Kidney (tissue), 14 donors: Measurements from ENCODE around the gene OR52E5. TPM values are rescaled to one million over a fixed set of nuclear protein-coding genes. Genes with fewer than 3 reads are reported as not detected.

Source experiments
- DNase-seq, 5 donors: peaks; one replicate each; pipeline ENCODE4 v3.0.0-alpha.2; 2013 to 2020
- FAIRE-seq: peaks from 2 replicates; lab custom pipeline; 2012; peaks lifted over from hg19 to GRCh38; lab: Jason Lieb, UNC
- H3K27ac ChIP-seq, 2 donors: one replicate each; pipeline ENCODE4 v1.7.0; 2013; ENCODE audit warnings: low read depth in 2 of 2, low read length in 2 of 2, inconsistent platforms in 1 of 2
- H3K27me3 ChIP-seq: one replicate; pipeline ENCODE4 v1.7.1; 2013; ENCODE audit warnings: low read length, inconsistent platforms; ENCODE audit not compliant: control insufficient read depth, insufficient read depth
- H3K36me3 ChIP-seq, 3 donors: one replicate each; pipeline versions ENCODE4 v1.7.0 to v1.7.1; 2013; ENCODE audit warnings: low read length in 3 of 3, control low read depth in 1 of 3, inconsistent platforms in 1 of 3; ENCODE audit not compliant: insufficient read depth in 3 of 3, control insufficient read depth in 2 of 3
- H3K4me1 ChIP-seq, 3 donors: one replicate each; pipeline versions ENCODE4 v1.7.0 to v1.7.1; 2013; ENCODE audit warnings: low read length in 3 of 3, inconsistent platforms in 1 of 3, low read depth in 1 of 3; ENCODE audit not compliant: control insufficient read depth in 2 of 3, insufficient read depth in 2 of 3
- H3K4me3 ChIP-seq, 3 donors: one replicate each; pipeline versions ENCODE4 v1.7.0 to v1.8.1; 2013; ENCODE audit warnings: low read length in 3 of 3, control low read depth in 1 of 3, inconsistent platforms in 1 of 3
- H3K9ac ChIP-seq, 3 donors: one replicate each; pipeline versions ENCODE4 v1.7.0 to v1.7.1; 2013; ENCODE audit warnings: low read length in 3 of 3, control low read depth in 1 of 3, inconsistent platforms in 1 of 3
- H3K9me3 ChIP-seq, 3 donors: one replicate each; pipeline versions ENCODE4 v1.7.0 to v1.7.1; 2013; ENCODE audit warnings: low read length in 3 of 3, control low read depth in 1 of 3, inconsistent platforms in 1 of 3; ENCODE audit not compliant: control insufficient read depth in 2 of 3, insufficient read depth in 1 of 3
- CTCF ChIP-seq: IDR thresholded peaks from 3 replicates; pipeline ENCODE4 v1.5.1; 2012; ENCODE audit warnings: mild to moderate bottlenecking, moderate library complexity, borderline replicate concordance; ENCODE audit not compliant: insufficient read depth; ENCODE audit errors: extremely low read depth
- intact Hi-C: fragments of 100-400 bp; cut with DNase I; formaldehyde crosslinking; loops from one replicate; pipeline ENCODE4 v1.11.1; 2022
- polyA plus RNA-seq: library from polyadenylated mRNA; stranded (reverse); fragments of 350-450 nt; fragmentation: Illumina TruSeq; extraction: RNeasy Lipid Tissue Mini Kit (QIAGEN cat#74804); gene quantifications from one replicate; pipeline ENCODE4 v1.2.3, GENCODE V29; 2014; ENCODE audit warnings: low read depth, low replicate concordance; ENCODE audit not compliant: insufficient read depth
- total RNA-seq: library from RNA; stranded (reverse); fragmentation: NEBNext Ultra II Directional; extraction: Animal tissue kit (Norgen Biotek cat#: 25700); gene quantifications from one replicate; pipeline ENCODE4 v1.2.1, GENCODE V29; 2021
- donor health status: control.
- donor health status: control.
- donor health status: control.
- donor health status: control.
- donor health status: control.
- donor health status: DM: yes; HTN: yes; CAD: no.
- donor health status: Normal renal cell carcinoma (clear cell type).

Gene OR52E5
- total and polyA plus RNA-seq, 2 donors from 2014 or later: not detected

GRCh38 chr11:5923794-5924193, 30.8 kb downstream of the OR52E5 start:
- DNase-seq: no peak
- intact Hi-C loops: no loop called here

GRCh38 chr11:5928271-5928670, 35.3 kb downstream of the OR52E5 start:
- DNase-seq: no peak
- Histone ChIP-seq H3K4me3 (no peak overlapping the region), H3K27ac (no peak overlapping the region), H3K27me3 (no peaks in the 10 kb centered on the region), H3K9me3 (peaks cover 0 to 8% (median 0%) of the 10 kb centered on the region in 3 donors), H3K4me1 (no peaks in the 10 kb centered on the region), H3K36me3 (no peaks in the 10 kb centered on the region), H3K9ac (no peak overlapping the region)
- no peak for FAIRE-seq
- intact Hi-C loops: no loop called here
- TF ChIP-seq CTCF: no peak

More at GRCh38 chr11:5923794-5924193, 30.8 kb downstream of the OR52E5 start:
- H3K9me3 ChIP-seq: peaks cover 0 to 8% (median 0%) of the 10 kb centered on the region in 3 donors
- H3K4me3 ChIP-seq: no peak overlapping the region
- no peak for TF ChIP-seq CTCF
- no peak overlapping the region for H3K9ac ChIP-seq
- no peaks in the 10 kb centered on the region for H3K4me1 ChIP-seq
- FAIRE-seq: no peak
- no peak overlapping the region for H3K27ac ChIP-seq
- no peaks in the 10 kb centered on the region for H3K36me3 ChIP-seq
- H3K27me3 ChIP-seq: no peaks in the 10 kb centered on the region

GRCh38 chr11:5928811-5929210, 35.8 kb downstream of the OR52E5 start:
- no peak for TF ChIP-seq CTCF
- Histone ChIP-seq H3K9ac (no peak overlapping the region), H3K27ac (no peak overlapping the region), H3K36me3 (no peaks in the 10 kb centered on the region), H3K4me1 (no peaks in the 10 kb centered on the region), H3K9me3 (peaks cover 0 to 7% (median 0%) of the 10 kb centered on the region in 3 donors), H3K4me3 (no peak overlapping the region), H3K27me3 (no peaks in the 10 kb centered on the region)
- FAIRE-seq: no peak
- intact Hi-C loops: no loop called here
- no peak for DNase-seq
